ENCODE data around the gene TUBB1. TPM values are rescaled to one million over a fixed set of nuclear protein-coding genes. Genes with fewer than 3 reads are reported as not detected.

The TUBB1 gene
- total and polyA plus RNA-seq, 2 experiments from 2014 or later: 0.03 TPM; not detected in 1

DNA sequence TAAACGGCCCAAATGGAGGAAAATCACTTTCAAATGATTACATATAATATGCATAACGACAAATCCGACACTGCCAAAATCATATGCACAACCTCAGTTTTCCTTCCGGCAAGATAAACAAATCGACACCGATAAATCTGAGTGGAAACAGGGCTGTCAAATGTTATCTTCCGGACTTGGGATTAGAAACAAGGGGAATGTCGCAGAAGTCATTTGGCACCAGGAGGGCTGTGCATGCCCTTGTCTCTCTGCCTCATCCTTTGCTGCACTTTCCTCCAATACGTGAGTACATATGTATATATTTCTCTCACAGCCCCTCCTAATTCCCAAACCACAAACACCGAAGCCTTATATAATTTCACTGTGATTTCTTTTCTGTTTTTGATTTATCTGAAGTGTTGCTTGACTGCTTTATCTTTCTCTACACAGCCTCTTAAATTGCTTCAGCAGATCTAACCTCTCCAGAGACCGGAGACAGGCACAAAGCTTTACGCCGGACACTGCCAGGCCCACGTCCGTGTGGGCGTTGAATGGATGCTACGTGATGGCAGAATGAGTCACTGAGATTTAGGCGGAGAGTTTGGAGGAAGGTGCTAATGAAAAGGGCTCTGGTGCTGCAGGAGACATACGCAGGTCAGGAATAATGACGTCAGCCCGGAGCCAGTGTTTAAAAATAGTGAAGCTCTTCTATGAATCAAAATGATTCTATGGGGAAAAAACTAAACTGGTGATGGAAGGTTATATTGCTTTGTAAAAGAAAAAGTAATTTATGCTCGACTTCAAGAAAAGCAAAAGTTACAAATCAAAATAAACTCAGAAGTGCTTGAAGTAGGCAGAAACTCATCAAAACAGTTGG, 44.4 kb downstream of the TUBB1 start:
- Histone ChIP-seq H3K27me3 (no peaks in the 10 kb centered on the region), H3K4me1 (ENCODE audit: low read depth) (peaks cover 22% of the 10 kb centered on the region), H3K27ac (peak overlapping the region; percentile 78), H3K36me3 (no peaks in the 10 kb centered on the region), H3K9me3 (ENCODE audit: low read depth) (no peaks in the 10 kb centered on the region), H3K4me3 (no peak overlapping the region)
- TF ChIP-seq, protein P1, sequence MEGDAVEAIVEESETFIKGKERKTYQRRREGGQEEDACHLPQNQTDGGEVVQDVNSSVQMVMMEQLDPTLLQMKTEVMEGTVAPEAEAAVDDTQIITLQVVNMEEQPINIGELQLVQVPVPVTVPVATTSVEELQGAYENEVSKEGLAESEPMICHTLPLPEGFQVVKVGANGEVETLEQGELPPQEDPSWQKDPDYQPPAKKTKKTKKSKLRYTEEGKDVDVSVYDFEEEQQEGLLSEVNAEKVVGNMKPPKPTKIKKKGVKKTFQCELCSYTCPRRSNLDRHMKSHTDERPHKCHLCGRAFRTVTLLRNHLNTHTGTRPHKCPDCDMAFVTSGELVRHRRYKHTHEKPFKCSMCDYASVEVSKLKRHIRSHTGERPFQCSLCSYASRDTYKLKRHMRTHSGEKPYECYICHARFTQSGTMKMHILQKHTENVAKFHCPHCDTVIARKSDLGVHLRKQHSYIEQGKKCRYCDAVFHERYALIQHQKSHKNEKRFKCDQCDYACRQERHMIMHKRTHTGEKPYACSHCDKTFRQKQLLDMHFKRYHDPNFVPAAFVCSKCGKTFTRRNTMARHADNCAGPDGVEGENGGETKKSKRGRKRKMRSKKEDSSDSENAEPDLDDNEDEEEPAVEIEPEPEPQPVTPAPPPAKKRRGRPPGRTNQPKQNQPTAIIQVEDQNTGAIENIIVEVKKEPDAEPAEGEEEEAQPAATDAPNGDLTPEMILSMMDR (IDR thresholded peaks at IDR 0.05; ENCODE audit: low read depth, low read length): no peak
- peak; percentile 58 to 77 for DNase-seq (ENCODE audit: low read depth in 1 of 2, low spot score in 1 of 2)

DNA sequence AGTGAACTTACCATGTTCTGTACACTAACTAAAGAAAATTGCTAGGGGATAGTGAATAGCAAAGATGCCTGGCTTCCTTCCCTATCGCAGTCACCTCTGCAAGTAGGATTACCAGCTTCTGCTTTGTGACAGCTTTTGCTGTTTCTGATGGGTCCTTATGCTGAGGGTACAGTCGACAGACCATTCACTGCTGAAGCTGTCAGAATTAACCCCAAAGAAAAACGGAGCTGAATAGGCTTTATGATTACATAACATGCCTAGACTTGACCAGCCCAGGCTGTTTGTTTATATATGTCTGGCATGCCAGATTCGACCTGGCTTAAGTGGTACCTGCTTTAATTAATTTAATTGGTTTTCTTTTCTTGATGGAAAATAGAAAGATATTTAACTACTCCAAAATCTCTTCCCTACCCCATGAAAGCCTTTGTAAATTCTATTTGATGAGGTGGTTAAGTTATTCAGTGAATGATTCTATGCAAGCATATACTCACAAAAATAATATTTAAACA, 45.0 kb downstream of the TUBB1 start:
- Histone ChIP-seq H3K36me3 (no peaks in the 10 kb centered on the region), H3K9me3 (ENCODE audit: low read depth) (no peaks in the 10 kb centered on the region), H3K27me3 (no peaks in the 10 kb centered on the region), H3K4me1 (ENCODE audit: low read depth) (peaks cover 22% of the 10 kb centered on the region), H3K27ac (peak overlapping the region; percentile 78), H3K4me3 (no peak overlapping the region)
- DNase-seq (ENCODE audit: low read depth in 1 of 2, low spot score in 1 of 2): no peak
- TF ChIP-seq, protein P1 (IDR thresholded peaks at IDR 0.05; ENCODE audit: low read depth, low read length): no peak

DNA sequence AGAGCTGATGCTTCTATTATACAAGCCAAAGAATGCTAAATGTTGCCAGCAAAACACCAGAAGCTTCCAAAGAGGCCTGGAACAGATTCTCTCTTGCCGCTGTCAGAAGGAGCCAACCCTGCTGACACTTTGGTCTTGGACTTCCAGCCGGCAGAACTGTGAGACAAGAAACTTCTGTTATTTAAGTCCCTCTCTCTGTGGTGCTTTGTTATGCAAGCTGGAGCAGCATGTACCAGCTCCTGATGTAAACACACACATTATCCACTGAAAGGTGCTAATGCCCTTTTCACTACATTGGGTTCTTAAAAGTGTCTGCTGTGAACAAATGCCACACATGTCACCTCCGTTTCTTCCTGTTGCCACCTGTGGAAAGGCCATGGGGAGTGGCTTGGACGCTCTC, 49.3 kb downstream of the TUBB1 start:
- H3K36me3 ChIP-seq: no peaks in the 10 kb centered on the region
- no peak overlapping the region for H3K4me3 ChIP-seq
- no peaks in the 10 kb centered on the region for H3K27me3 ChIP-seq
- TF ChIP-seq, protein P1 (IDR thresholded peaks at IDR 0.05; ENCODE audit: low read depth, low read length): no peak
- peaks cover 24% of the 10 kb centered on the region for H3K4me1 ChIP-seq (ENCODE audit: low read depth)
- no peaks in the 10 kb centered on the region for H3K9me3 ChIP-seq (ENCODE audit: low read depth)
- H3K27ac ChIP-seq: no peak overlapping the region
- no peak for DNase-seq (ENCODE audit: low read depth in 1 of 2, low spot score in 1 of 2)

DNA sequence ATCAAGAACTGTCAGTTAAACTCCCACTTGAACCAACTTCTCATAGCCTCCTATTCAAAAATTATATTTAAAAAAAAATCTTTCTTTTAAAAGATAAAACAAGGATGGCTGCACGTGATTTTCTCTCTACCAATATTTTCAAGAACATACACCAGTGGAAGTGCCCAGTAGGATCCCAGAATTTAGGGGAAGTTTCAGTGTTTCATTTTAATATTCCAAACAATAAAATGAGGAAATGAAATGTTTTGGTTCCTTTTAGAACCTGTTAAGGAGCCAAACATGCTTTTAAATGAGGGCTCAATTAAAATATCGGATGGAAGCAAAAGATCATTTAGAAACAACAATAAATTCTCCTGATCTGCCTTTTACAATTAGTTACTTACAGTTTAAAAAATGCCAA, 49.8 kb downstream of the TUBB1 start:
- no peak overlapping the region for H3K4me3 ChIP-seq
- peaks cover 24% of the 10 kb centered on the region for H3K4me1 ChIP-seq (ENCODE audit: low read depth)
- no peak for DNase-seq (ENCODE audit: low read depth in 1 of 2, low spot score in 1 of 2)
- no peaks in the 10 kb centered on the region for H3K9me3 ChIP-seq (ENCODE audit: low read depth)
- no peaks in the 10 kb centered on the region for H3K27me3 ChIP-seq
- H3K36me3 ChIP-seq: no peaks in the 10 kb centered on the region
- TF ChIP-seq, protein P1 (IDR thresholded peaks at IDR 0.05; ENCODE audit: low read depth, low read length): no peak
- no peak overlapping the region for H3K27ac ChIP-seq

DNA sequence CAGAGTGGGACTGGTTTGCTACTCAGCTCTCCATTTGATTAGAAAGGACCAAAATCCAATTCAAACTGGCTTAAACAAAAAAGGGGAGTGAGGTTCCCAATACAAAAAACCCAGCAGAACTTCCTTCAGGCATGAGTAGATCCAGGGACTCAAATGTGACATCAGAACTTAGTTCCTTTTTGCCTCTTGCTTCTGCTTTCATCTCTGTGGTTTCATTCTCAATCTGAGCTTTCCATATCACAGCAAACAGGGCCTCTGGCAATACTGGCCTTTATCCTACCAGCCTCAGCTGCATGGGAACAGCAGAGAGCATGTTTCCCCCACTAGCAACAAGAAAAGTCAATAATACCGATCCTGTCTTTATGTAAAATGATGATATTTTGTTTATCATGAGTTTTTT, 52.0 kb downstream of the TUBB1 start:
- no peak overlapping the region for H3K27ac ChIP-seq
- TF ChIP-seq, protein P1 (IDR thresholded peaks at IDR 0.05; ENCODE audit: low read depth, low read length): no peak
- peaks cover 7% of the 10 kb centered on the region for H3K27me3 ChIP-seq
- no peak for DNase-seq (ENCODE audit: low read depth in 1 of 2, low spot score in 1 of 2)
- H3K4me3 ChIP-seq: no peak overlapping the region
- H3K9me3 ChIP-seq (ENCODE audit: low read depth): no peaks in the 10 kb centered on the region
- H3K4me1 ChIP-seq (ENCODE audit: low read depth): peaks cover 26% of the 10 kb centered on the region
- no peaks in the 10 kb centered on the region for H3K36me3 ChIP-seq
